Superior temporal gyrus (tissue), 1 donor: Measurements from ENCODE around the gene EFS.
"Not testable (repeated sequence)": the region's sequence is repeated elsewhere in the genome, so short reads cannot be mapped to it uniquely, and the experiment has no call there.

Source experiments
- DNase-seq: peaks from one replicate; pipeline ENCODE4 v3.0.0-alpha.2; 2016; ENCODE audit errors: extremely low spot score

The EFS gene

GRCh38 chr14:23326491-23327332 is 38.3 kb downstream of the EFS start:
- no peak for DNase-seq

- not testable (repeated sequence) for DNase-seq
Observed at GRCh38 chr14:23325746-23326145, 39.2 kb downstream of the EFS start.

DNA sequence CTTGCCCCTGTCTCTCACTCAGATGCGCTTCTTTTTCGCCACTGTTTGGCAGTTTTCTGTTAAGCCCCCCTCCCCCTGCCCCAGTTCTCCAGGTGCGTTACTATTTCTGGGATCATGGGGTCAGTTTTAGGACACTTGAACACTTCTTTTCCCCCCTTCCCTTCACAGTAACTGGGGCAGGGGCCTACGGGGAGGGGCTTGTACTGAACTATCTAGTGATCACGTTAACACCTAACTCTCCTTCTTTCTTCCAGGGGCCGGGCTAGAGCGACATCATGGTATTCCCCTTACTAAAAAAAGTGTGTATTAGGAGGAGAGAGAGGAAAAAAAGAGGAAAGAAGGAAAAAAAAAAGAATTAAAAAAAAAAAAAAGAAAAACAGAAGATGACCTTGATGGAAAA is 40.0 kb downstream of the EFS start:
- DNase-seq, result no peak

DNA sequence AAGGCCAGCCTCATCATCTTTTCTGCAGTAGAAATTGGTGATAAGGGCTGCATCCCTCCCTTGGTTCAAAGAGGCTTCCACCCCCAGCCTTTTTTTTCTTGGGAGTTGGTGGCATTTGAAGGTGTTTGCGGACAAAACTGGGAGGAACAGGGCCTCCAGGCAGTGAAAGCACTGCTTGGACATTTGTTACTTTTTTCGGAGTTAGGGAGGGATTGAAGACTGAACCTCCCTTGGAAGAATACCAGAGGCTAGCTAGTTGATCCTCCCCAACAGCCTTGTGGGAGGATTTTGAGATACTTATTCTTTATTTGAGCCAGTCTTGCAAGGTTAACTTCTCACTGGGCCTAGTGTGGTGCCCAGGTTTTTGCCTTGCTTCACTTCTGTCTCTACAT is 40.5 kb downstream of the EFS start:
- DNase-seq, result no peak

- DNase-seq, result no peak
Observed at GRCh38 chr14:23323838-23324454, 41.0 kb downstream of the EFS start.

GRCh38 chr14:23322568-23323517 is 42.1 kb downstream of the EFS start:
- no peak for DNase-seq

DNA sequence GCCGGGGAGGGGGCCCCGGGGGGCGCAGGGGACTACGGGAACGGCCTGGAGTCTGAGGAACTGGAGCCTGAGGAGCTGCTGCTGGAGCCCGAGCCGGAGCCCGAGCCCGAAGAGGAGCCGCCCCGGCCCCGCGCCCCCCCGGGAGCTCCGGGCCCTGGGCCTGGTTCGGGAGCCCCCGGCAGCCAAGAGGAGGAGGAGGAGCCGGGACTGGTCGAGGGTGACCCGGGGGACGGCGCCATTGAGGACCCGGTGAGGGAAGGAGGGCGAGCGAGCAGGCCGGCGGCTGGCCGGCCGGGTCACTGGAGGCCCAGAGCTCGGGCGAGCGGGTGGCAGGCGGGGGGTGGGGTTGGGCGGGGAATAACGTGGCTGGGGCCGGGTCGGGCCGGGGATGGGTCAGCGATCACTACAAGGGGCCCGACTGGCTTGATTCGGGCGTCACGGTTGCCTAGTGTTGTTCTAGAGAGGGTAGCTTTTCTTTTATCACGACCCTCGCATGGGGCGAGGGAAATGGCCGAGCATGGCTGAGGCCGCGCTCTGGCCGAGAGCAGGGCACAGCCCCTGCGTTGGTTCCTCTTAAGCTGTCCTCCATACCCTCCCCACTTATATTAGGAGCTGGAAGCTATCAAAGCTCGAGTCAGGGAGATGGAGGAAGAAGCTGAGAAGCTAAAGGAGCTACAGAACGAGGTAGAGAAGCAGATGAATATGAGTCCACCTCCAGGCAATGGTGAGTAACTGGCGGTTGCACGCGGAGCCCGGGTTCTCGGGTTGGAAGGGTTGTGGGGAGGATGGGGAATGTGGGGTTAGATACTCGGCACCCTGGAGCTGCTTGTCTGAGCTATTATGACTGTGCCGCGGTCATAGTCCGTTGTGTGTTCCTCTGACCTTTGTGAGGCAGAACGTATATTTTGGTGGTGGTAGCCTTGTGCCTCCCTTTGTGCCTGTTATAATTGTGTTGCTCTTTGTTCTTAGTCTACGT is 43.1 kb downstream of the EFS start:
- DNase-seq, result peak; percentile 56

DNA sequence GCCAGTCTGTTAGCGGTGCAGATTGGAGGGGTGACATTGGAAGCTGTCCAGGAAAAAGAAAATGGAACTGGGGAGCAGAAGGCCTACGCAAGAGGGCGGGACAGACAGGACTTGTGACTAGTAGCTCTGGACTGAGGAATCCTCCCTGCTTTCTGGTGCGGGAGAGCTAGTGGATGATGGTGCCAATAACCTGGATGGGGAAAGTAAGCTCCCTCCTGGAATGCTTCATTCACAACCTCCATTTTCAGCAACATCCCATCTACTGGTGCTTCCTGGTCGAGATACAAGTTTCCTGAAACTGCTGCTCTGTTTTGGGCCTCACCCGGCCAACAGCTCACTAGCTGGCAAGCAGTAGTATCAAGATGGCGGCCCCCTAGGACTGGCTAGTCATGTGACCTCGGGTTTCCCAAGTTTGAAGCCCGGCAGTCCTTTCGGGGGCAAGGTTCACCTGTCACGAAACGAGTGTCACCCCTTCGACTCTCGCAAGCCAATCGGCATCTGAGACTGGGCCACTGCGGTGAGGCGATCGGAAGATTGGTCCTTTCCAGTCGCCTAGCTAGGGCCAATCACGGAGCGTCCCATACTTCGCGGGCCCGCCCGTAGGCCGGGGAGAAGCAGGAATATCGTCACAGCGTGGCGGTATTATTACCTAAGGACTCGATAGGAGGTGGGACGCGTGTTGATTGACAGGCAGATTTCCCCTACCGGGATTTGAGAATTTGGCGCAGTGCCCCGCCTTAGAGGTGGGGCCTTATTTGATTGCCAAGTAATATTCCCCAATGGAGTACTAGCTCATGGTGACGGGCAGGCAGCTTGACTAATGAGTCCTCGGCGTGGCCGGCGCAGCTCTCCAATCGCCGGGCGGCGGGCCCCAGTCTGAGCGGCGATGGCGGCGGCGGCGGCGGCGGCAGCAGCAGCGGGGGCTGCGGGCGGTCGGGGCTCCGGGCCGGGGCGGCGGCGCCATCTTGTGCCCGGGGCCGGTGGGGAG is 44.1 kb downstream of the EFS start, which contains the start of gene PABPN1:
PABPN1 (plus strand) TSS at position 874 of the 988 bp plus-strand sequence; CDS start at position 887, 13 bp downstream.
- DNase-seq, result peak; percentile 100

DNA sequence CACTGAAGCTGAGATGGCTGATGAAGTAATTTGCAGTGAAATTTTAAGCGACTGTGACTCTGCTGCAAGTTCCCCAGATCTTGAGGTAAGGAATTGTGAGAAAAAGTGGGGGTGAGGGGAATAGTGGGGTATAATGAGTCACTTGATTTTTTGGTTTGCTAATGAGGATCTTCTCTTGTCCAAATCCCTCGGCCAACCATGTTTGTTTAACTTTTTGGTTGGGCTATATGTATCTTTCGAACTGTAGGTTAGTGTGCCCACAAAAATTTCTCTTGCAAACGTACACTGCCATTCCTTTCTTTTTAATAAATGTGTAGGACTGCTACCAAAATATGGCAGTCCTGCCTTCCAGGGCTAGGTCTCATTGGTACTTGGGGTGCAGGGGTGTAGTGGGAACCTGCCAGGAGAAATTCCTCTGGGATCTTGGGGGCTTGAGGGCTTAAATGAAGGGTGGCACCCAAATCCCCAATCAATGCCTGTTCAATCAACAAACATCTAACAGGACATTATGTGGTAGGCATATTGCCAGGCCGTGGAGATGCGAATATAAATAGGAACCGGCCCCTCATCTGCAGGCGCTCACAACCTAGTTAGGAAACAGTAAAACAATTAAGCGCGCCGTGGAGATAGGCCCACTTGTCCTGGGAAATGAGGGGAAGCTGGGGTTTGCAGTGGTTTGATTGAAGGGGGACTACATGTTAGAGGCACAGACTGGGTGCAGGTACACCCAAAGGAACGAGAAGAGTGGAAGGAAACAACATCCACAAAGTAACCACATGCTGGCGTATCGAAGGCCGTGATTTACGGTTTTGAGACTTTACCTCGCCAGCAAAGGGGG is 45.0 kb downstream of the EFS start:
- DNase-seq, result no peak

GRCh38 chr14:23316300-23316699 is 48.7 kb downstream of the EFS start:
- no peak for DNase-seq

- no peak for DNase-seq
Observed at GRCh38 chr14:23310546-23310945, 54.4 kb downstream of the EFS start.

DNA sequence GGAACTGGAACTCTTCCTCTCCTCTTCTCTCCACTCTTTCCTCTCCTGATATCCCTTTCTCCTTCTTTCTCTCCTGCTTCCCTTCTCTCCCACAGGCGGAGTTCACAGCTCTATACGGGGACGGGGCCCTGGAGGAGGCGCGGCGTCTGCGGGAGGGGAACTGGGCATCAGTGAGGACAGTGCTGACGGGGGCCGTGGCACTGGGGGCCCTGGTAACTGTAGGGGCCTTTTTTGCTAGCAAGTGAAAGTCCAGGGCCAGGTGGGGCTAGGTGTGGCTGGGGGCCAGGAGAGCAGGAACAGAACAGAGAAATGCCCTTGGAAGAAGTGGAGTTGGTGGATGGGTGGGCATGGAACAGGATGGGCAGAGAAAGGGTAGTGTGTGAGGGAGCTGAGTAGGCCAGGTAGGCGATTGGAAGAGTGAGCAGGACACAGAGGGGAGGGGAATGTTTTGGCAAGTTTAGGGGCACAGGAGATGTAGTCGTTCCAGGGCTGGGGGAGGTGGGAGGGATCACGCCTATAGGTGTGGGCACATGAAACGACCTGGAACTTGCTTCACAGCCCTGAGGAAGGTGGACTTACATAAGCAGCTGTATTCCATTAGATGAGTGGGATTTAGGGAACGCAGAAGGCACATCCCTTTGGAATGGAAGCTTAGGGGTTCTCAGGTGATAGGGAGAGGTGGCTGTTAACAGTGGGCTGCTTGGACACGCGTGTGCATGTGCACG is 56.1 kb downstream of the EFS start:
- no peak for DNase-seq

- DNase-seq, result no peak
Observed at GRCh38 chr14:23307687-23308644, 57.0 kb downstream of the EFS start.

DNA sequence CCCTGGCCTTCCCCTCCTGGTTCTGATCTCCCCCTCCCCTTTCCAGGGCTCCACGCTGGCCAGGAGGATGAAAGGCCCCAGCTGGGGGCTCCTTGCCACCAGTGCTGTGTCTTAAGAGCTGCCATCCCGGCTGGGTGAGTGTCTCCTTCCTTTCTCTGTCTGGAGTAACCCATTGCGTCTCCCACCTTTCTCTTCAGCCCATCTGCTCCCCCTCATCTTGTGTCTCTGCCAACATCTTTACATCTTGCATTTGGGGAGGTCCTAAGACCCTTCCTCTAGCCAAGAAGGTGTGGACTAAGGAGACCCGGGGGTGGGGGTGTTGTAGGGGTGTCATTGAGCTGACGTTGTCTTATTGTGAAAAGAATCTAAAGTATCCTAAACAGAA is 57.8 kb downstream of the EFS start:
- DNase-seq, result no peak

GRCh38 chr14:23306412-23307145 is 58.4 kb downstream of the EFS start, which contains the start of gene BCL2L2:
BCL2L2 (plus strand) TSS chr14:23306833; CDS start chr14:23307768, 935 bp downstream.
- DNase-seq, result peak; percentile 80
